Epithelial cell of esophagus (primary cell): Measurements from ENCODE around the gene GRK3.
"Not testable (repeated sequence)": the region's sequence is repeated elsewhere in the genome, so short reads cannot be mapped to it uniquely, and the experiment has no call there.

ENCODE experiments used
- DNase-seq: peaks from one replicate; pipeline ENCODE4 v3.0.0; 2010; ENCODE audit warnings: low read depth
- H3K4me3 ChIP-seq: 2 replicates; pipeline ENCODE4 v1.5.1; 2011; ENCODE audit warnings: mild to moderate bottlenecking, low read length, control low read depth
- CTCF ChIP-seq: IDR thresholded peaks from 2 replicates; pipeline ENCODE4 v1.5.1; 2011; ENCODE audit warnings: low read depth, mild to moderate bottlenecking, low read length, control low read depth, inconsistent platforms; ENCODE audit not compliant: insufficient read depth; ENCODE audit errors: missing control alignments

The GRK3 gene

GRCh38 chr22:25564320-25564978 is at the start of gene GRK3:
Gene GRK3, plus strand, starts transcription at chr22:25564675. Its CDS starts 366 bp downstream, at chr22:25565041.
- H3K4me3 ChIP-seq = peak within 1 kb of the TSS; percentile 46
- TF ChIP-seq CTCF = no peak
- DNase-seq = peak; percentile 48

GRCh38 chr22:25518000-25518663 is 46.3 kb upstream of the GRK3 start:
- H3K4me3 ChIP-seq = no peak overlapping the region
- DNase-seq = no peak
- no peak for TF ChIP-seq CTCF

GRCh38 chr22:25525376-25525775 is 39.1 kb upstream of the GRK3 start:
- no peak for DNase-seq
- TF ChIP-seq CTCF = no peak
- H3K4me3 ChIP-seq = no peak overlapping the region

- not testable (repeated sequence) for H3K4me3 ChIP-seq
- peak; percentile 50 for DNase-seq
Measured at GRCh38 chr22:25525804-25526584, 38.5 kb upstream of the GRK3 start.

- peak; percentile 35 for DNase-seq
- H3K4me3 ChIP-seq = not testable (repeated sequence)
Measured at GRCh38 chr22:25527016-25527415, 37.5 kb upstream of the GRK3 start.

- not testable (repeated sequence) for H3K4me3 ChIP-seq
- DNase-seq = peak; percentile 29
Measured at GRCh38 chr22:25528068-25528467, 36.4 kb upstream of the GRK3 start.

GRCh38 chr22:25529059-25529458 is 35.4 kb upstream of the GRK3 start:
- H3K4me3 ChIP-seq, DNase-seq: not testable (repeated sequence)

GRCh38 chr22:25529541-25530137 is 34.8 kb upstream of the GRK3 start:
- peak; percentile 82 for DNase-seq

GRCh38 chr22:25531677-25532076 is 32.8 kb upstream of the GRK3 start:
- DNase-seq, H3K4me3 ChIP-seq: not testable (repeated sequence)

More at GRCh38 chr22:25529541-25530137, 34.8 kb upstream of the GRK3 start:
- not testable (repeated sequence) for H3K4me3 ChIP-seq

- no peak for DNase-seq
- H3K4me3 ChIP-seq = no peak overlapping the region
Measured at GRCh38 chr22:25534724-25535123, 29.8 kb upstream of the GRK3 start.

More at GRCh38 chr22:25534724-25535123, 29.8 kb upstream of the GRK3 start:
- TF ChIP-seq CTCF = no peak
